HG03135 (cell line): Measurements from ENCODE around the gene MFAP5.
A peak's percentile ranks its signal among the peaks of the same experiment; 100 is the strongest.
"Not testable (repeated sequence)": the region's sequence is repeated elsewhere in the genome, so short reads cannot be mapped to it uniquely, and the experiment has no call there.

Experiments used
- ATAC-seq: cut with Tn5 transposase; IDR thresholded peaks from one replicate; pipeline ENCODE4 v1.9.1; 2021; ENCODE audit warnings: mild to moderate bottlenecking, moderate library complexity; ENCODE audit not compliant: unreplicated experiment

The MFAP5 gene

DNA sequence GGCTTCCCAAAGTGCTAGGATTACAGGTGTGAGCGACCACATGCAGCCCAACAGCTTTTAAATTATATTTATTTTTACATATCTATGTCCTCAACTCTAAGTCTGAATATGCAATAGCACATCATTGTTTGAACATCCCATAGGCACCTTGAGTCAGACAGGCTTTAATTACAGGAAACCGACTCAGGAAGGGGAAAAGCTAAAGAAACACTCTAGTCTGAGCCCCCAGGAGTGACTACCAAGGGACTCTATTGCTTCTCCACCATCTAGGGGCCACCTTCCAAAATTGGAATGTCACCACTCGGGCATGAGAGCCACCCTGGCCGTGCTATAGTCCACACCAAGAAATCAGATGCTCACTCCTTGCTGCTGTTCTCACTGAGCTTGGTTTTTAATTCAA is 14.0 kb upstream of the MFAP5 start:
- no peak for ATAC-seq

DNA sequence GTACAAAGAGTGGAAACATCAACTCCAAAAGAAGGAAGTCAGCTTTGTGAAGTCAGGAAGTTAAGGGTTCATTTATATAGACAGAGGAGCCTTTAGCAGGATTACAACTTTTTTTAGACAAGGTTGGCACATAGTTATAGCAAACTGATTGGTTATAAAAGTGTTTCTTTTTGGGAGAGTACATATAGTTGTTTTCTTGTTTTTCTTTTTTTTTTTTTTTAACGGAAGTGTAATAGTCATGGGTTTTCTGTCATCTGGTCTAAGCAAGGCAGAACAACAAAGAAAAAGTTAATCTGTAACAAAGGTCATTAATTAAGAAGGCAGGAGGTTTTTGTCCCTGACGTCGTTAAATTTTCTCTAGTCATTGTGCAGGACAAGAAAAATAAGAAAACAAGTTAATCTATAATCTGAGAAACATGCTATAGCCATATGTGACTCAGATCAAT is 13.0 kb upstream of the MFAP5 start:
- ATAC-seq = no peak

DNA sequence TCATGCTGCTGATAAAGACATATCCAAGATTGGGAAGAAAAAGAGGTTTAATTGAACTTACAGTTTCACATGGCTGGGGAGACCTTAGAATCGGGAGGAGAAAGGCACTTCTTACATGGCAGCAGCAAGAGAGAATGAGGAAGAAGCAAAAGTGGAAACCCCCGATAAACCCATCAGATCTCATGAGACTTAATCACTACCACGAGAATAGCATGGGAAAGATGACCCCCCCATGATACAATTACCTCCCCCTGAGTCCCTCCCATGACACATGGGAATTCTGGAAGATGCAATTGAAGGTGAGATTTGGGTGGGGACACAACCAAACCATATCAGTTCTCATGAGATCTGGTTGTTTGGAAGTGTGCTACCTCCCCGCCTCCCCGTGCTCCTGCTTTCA is 9.8 kb upstream of the MFAP5 start:
- no peak for ATAC-seq

DNA sequence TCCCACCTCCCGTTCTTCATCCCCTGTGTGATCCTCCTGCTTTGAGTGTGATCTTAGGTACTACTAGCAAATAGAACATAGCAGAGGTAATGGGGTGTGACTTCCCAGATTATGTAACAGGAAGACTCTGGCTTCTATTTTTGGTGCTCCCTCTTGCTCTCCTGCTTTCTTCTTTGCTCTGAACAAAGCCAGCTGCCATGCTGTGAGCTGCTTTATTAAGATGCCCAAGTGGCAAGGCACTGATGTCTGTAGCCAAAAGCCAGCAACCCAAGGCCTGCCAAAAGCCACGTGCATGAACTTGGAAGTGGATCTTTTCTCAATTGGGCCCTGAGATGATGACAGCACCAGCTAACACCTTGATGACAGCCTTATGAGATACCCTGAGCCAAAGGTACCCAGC is 5.8 kb upstream of the MFAP5 start:
- ATAC-seq = no peak

DNA sequence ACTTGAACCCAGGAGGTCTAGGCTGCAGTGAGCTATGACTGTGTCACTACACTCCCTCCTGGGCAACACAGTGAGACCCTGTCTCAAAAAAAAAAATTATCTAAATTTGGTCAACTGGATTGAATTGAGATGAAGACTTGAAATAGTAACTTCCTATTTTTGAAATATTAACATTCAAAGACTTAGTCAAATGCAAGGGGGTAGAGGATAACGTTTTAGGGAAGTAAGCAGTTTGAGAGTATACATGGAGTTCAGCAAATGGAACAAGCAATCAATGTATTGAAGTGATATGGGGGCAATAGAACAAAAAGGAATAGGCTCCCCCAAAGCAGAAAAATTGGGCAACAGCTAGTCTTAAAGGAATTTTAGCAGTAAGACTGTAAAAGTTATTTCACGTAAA is 4.6 kb upstream of the MFAP5 start:
- ATAC-seq = no peak

DNA sequence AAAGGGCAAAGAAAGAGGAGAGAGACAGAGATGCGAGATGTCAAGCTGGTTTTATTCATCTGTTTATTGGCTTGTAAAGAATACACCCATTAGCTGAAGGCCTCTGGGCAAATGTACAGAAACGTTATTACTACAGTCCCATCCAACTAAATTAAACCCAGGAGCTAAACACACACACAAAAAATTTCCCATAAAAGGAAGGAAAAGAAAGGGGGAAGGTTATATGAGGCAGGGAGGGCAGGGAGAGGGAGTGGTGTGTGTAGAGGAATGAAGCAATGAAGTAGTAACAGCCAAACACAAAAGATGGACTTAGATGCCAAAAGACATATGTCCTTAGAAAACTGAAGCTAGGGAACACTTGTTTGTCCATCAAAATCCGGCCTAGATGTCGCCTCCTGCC is 3.1 kb upstream of the MFAP5 start:
- no peak for ATAC-seq

DNA sequence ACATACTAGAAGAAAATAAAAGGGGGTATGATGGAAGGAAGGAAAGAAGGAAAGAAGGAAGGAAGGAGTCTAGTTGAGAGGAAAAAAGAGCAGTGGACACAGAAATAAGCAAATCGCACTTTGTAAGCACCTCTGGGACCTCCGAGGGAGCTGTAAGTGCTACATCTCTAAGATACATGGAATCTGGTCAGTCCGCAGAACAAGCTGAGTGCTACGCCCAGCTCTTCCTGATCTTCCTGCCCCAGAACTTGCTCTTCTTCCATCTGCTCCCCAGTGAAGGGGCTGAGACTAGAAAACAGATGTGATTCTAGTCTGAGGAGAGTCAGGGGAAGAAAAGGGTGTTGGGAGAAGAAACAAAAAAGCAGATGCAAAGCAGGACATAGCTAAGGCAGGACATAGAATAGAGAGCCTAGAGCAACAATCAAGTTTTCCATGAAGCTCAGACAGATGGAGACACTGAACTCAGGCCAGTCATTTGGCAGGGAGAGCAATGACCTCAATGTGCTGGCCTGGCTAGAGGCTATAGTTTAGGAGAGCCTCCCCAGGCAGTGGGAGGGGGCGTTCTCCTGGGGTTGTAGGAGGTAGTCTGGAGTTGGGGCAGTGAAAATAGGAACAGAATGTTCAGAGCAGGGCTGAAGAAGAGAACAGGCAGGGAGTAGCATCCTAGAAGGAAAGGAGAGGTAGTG is 1.7 kb upstream of the MFAP5 start:
- ATAC-seq = no peak

DNA sequence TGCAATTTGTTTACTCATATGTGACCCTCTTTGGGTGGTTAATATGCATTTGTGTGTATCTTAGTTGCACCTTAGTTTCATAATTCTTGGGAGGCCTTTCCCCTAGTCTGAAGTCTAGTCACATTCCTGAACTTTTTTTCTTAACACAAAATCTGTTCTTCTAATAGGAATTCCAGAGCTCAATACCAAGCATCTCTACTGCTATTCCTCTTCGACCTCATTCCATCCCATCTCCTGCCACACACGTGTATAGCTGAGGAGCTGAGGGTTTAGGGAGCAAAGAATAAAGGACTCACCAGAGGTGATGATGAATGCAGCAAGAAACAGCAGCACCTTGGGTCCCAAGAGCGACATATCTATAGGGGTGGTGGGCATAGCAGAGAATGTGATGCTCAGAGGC is 875 bp downstream of the MFAP5 start:
- no peak for ATAC-seq

DNA sequence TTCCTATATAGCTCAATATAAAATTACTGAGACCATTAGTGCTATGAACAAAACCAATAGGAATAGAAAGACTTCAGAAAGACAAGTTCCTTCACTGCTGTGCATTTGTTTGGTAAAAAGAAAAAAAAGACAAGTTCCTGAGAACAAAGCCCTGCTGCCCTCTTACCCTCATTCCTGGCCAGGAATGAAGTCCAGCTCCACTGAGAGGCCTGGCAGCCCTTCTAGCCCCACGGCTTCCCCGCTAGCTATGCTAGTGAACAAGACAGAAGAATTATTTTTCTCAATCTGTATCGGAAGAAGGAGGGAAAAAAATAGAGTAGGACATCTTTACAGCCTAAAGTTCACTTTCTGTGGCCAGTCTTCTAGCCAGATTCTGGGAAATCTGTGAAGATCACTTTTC is 1.6 kb downstream of the MFAP5 start:
- no peak for ATAC-seq

DNA sequence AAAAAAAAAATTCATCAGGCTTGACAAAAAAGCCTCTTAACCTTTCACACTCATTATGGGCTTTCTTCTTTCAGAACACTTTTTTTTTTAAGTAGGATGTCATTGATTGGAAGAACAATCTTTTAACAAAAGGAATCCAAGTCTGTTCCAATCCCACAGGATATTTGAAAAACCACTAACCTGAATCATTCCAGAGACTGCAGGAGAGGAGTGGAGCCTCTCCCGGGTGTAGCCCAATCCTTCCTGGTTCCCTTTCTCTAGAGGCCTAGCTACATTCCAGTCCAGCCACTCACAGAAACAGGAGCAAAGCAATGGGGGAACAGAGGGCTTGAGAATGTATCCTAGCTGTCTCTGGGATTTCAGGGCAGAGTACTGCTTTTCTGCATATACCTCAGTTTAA is 4.3 kb downstream of the MFAP5 start:
- no peak for ATAC-seq

DNA sequence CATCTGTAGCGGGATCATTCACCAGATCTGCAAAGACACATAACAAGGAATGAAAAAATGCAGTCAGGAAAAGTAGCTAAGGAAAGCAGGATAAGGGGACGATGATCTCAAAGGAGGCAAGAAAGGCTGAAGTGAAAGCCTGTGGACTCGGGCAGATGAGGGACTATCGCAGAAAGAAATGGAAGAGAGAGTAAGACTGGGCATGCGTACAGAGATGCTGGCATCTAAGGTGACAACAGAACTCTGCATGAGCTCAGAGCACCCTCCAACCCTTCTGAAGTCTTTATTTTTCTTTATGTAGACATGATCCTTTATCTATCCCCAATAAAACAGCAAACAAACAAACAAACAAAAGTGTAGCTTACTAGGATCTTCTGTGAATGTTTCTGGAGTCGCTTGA is 7.2 kb downstream of the MFAP5 start:
- ATAC-seq = no peak

DNA sequence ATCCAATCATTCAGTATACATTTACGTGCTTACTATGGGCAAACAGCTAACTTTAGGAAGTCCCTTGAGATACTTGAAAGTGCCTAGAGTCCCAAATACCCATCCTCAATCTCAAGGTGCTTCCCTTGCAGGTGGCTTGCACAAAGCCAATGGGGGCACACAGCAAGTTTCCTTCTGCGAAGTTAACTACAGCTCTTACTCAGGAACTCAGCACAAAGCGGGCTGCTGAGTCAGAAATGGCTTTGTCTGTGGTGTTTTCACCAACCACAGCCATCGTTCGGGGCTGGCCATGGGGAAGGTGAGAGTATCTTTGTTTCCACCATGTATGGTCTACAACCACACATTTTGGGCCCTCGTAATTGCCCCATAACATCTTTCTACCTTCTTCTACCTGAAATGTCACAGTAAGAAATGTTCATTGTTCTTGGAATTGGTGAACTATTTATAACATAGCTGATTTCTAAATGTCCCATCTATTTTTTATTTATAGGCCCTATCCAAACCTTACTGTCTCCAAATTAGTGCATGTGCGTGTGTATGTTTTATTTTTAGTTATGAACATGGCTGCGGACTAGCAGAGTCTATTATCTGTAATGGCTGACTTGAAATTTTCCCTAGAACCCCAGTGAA is 13.9 kb downstream of the MFAP5 start:
- ATAC-seq = peak; percentile 71

DNA sequence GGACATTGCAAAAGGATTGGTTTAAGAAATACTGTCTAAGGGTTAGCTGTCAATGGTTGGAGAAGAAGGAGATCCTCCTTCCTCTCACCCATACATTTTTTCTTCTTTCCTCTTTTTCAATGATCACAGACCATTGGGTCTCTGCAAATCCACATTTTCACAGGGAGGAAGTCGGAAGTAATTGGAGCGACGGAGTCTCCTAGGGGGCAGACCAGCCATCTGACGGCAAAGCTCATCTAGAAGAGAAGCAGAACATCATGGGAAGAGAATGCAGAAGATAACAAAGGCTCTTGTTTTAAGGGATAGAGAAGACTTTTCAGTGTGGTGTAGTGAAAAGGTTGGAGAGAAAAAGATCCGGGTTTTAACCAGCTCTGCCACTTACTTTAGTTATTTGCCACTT is 14.7 kb downstream of the MFAP5 start:
- no peak for ATAC-seq

DNA sequence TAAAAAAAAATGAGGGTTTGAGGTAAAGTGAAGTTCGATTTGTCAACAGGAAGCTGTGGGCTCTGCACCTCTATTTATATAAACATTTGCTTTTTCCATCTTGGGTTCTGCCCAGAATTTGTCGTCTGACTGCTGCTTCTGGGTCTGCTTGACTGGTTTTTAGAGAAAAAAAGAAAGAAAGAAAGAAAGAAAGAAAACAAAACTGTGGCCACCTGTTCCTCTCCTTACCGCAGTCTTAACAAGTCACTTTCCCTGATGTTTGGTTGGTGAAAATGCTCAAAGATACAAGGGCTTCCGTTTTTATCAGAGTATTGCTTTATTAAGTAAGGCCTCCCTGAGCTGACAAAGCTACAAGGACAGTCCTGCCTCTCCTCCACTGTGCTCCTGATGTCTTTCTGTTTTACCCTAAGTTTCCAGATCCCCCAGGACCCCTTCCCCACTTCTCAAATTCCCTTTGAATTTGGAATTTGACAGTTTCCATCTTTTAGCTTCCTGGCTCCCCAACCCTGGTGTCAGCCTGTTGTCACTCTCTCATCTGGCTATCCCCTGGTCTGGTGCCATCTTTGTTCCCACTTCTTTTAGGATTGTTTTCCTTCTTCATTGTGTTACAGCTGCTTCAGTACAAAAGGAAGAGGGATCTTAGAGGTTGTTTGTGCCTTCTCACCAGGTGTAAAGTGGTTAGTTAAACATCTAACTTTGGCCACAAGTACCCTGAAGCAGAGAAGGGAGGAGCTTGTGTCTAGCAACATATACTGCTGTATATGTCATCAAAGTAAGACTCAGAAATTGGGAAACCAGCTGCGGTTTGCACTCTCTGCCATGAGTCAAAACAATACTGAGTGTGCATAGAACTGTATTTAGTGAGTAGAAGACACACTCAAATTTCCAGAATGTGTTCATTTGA is 18.0 kb downstream of the MFAP5 start:
- ATAC-seq = peak; percentile 69

DNA sequence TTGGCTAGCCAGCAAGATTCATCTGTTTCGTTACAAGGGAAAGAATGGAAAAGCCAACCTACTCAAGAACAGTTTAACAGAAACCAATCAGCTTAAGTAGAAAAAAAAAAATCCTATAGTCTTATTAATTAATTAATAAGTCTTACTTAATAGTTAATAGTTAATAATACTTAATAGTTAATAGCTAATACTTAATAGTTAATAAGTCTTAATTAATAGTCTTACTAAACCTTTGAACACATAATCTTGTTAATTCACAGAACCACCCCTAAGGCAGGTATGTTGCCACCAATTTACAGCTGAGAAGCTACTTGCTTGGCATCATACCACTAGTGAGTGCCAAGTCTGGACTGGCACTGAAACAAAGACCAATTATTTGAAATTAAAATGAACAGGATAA is 19.9 kb downstream of the MFAP5 start:
- ATAC-seq = no peak

DNA sequence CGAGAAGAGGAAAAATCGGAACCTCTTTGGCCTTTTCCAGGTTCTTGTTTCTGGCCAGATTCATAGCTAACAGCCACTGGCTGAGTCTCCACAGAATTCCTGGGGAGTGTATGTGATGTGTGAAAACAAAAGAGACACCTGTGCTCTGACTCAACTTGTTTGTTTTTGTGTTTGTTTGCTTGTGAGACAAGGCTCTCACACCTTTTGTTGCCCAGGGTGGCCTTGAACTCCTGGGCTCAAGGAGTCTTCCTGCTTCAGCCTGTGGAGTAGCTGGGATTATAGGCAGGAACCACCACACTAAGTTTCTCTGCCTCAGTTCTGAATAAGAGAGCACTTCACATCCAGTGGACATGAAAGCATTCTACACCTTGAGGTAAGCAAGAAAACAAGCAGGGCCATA is 22.7 kb downstream of the MFAP5 start:
- no peak for ATAC-seq

DNA sequence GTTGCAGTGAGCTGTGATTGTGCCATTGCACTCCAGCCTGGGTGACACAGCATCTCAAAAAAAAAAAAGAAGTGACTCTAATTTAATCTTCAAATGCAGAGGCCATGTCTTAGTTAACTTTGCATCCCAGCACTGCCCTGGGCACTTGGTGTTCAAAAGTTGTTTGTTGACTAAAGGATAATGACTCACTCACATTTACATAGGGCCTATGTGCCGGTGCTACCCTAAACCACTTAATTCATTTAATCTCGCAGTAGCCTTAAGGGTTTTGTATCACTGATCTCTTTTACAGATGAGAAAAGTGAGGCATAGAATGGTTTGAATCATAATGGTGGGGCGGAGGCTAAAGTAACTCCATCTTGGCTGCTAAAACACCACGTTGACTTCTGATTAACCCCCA is 23.7 kb downstream of the MFAP5 start:
- ATAC-seq = no peak

DNA sequence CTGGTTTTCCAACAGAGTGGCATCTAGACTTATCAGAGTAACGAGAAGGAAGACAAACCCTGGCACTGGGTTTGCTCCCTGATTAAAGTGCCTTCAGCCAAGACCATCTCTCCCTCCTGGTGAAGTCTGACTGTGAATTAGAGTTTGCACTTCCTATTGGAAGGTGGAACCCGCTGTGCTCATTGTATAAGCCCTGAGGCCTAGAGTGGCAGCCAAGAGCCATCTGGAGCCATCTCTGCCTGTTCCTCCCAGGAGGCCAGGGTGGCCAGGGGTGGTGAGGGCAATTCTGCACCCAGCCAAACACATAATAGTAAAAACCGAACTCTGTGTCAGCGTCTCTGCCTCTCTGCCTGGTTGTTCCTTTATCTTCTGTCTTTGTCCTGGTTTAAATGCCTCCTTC is 25.0 kb downstream of the MFAP5 start:
- ATAC-seq = no peak

DNA sequence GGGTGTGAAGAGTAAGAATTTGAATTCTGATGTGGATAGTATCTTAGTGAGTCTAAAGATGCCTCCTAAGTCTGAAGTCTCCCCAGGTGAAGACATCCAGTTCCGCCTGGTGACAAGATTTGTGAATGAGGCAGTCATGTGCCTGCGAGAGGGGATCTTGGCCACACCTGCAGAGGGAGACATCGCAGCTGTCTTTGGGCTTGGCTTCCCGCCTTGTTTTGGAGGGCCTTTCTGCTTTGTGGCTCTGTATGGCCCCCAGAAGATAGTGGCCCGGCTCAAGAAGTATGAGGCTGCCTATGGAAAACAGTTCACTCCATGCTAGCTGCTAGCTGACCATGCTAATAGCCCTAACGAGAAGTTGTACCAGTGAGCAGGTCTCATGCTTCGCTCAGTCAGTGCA is 25.4 kb downstream of the MFAP5 start:
- no peak for ATAC-seq

DNA sequence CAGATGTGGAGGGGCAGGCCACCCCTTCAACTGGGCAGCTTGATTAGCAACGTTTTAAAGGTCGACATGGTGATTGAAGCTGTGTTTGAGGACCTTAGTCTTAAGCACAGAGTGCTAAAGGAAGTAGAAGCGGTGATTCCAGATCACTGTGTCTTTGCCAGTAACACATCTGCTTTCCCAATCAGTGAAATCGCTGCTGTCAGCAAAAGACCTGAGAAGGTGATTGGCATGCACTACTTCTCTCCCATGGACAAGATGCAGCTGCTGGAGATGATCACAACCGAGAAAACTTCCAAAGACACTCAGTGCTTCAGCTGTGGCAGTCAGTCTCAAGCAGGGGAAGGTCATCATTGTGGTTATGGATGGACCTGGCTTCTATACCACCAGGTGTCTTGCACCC is 26.0 kb downstream of the MFAP5 start:
- ATAC-seq = no peak

DNA sequence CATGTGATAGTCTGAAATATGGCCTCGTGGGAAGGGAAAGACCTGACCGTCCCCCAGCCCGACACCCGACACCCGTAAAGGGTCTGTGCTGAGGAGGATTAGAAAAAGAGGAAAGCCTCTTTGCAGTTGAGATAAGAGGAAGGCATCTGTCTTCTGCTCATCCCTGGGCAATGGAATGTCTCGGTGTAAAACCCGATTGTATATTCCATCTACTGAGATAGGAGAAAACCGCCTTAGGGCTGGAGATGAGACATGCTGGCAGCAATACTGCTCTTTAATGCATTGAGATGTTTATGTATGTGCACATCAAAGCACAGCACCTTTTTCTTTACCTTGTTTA is 26.6 kb downstream of the MFAP5 start:
- not testable (repeated sequence) for ATAC-seq
